Keratinocyte (primary cell): ENCODE measurements around the gene SCGB1D1. TPM values are rescaled to one million over a fixed set of nuclear protein-coding genes. Genes with fewer than 3 reads are reported as not detected.
"Not testable (repeated sequence)": the region's sequence is repeated elsewhere in the genome, so short reads cannot be mapped to it uniquely, and the experiment has no call there.

ENCODE experiments used
- DNase-seq: peaks from one replicate; pipeline ENCODE4 v3.0.0-alpha.2; 2011; ENCODE audit warnings: low read depth, missing footprints, low spot score
- FAIRE-seq: peaks from 2 replicates; lab custom pipeline; 2011; peaks lifted over from hg19 to GRCh38; lab: Jason Lieb, UNC
- H2AFZ ChIP-seq: 2 replicates; pipeline ENCODE4 v1.6.0; 2012; ENCODE audit warnings: low read length, control low read depth, inconsistent platforms; ENCODE audit not compliant: control insufficient read depth
- H3K27ac ChIP-seq: 2 replicates; pipeline ENCODE4 v1.5.1; 2011; ENCODE audit warnings: low read length; ENCODE audit not compliant: control insufficient read depth, insufficient read depth
- H3K27me3 ChIP-seq: 3 replicates; pipeline ENCODE4 v1.6.0; 2011; ENCODE audit warnings: low read length; ENCODE audit not compliant: control insufficient read depth, insufficient read depth; ENCODE audit errors: extremely low read depth
- H3K36me3 ChIP-seq, 2 experiments: 2 replicates in 1 of 2; 3 replicates in 1 of 2; pipeline ENCODE4 v1.5.1; 2011; ENCODE audit warnings: low read length in 2 of 2, mild to moderate bottlenecking in 1 of 2; ENCODE audit not compliant: control insufficient read depth in 2 of 2, insufficient read depth in 2 of 2; ENCODE audit errors: extremely low read depth in 1 of 2
- H3K4me1 ChIP-seq: 3 replicates; pipeline ENCODE4 v1.5.1; 2011; ENCODE audit warnings: low read length; ENCODE audit not compliant: control insufficient read depth, insufficient read depth; ENCODE audit errors: extremely low read depth
- H3K4me2 ChIP-seq: 3 replicates; pipeline ENCODE4 v1.6.0; 2011; ENCODE audit warnings: low read depth, low read length; ENCODE audit not compliant: control insufficient read depth, insufficient read depth; ENCODE audit errors: extremely low read depth
- H3K4me3 ChIP-seq, 3 experiments: fragments of 200-600 bp in 1 of 3; sonication (generic) in 1 of 3; 2 replicates in 2 of 3; 3 replicates in 1 of 3; pipeline ENCODE4 v1.5.1; 2011 to 2016; ENCODE audit warnings: low read length in 3 of 3, mild to moderate bottlenecking in 3 of 3, control low read depth in 2 of 3, inconsistent platforms in 1 of 3, low read depth in 1 of 3, mixed read lengths in 1 of 3, mixed run types in 1 of 3, moderate library complexity in 1 of 3; ENCODE audit not compliant: control insufficient read depth in 2 of 3, insufficient read depth in 2 of 3; ENCODE audit errors: extremely low read depth in 1 of 3
- H3K79me2 ChIP-seq: 2 replicates; pipeline ENCODE4 v1.6.0; 2012; ENCODE audit warnings: low read length; ENCODE audit not compliant: control insufficient read depth, insufficient read depth
- H3K9ac ChIP-seq: 3 replicates; pipeline ENCODE4 v1.6.0; 2011; ENCODE audit warnings: low read length; ENCODE audit not compliant: control insufficient read depth, insufficient read depth; ENCODE audit errors: extremely low read depth
- H3K9me1 ChIP-seq: 3 replicates; pipeline ENCODE4 v1.6.0; 2011; ENCODE audit warnings: low read length; ENCODE audit not compliant: control insufficient read depth, insufficient read depth; ENCODE audit errors: extremely low read depth
- H3K9me3 ChIP-seq: 2 replicates; pipeline ENCODE4 v1.5.1; 2012; ENCODE audit warnings: low read depth, low read length; ENCODE audit not compliant: control insufficient read depth
- H4K20me1 ChIP-seq: 3 replicates; pipeline ENCODE4 v1.6.0; 2011; ENCODE audit warnings: low read length; ENCODE audit not compliant: control insufficient read depth, insufficient read depth; ENCODE audit errors: extremely low read depth
- EZH2 ChIP-seq: IDR thresholded peaks from one replicate; pipeline ENCODE4 v1.6.1; 2012; ENCODE audit warnings: inconsistent platforms, mild to moderate bottlenecking, low read length, moderate library complexity
- dilution Hi-C: fragments of 300-500 bp; cut with MboI; formaldehyde crosslinking; loops from one replicate; pipeline ENCODE4 v1.7.0; 2020; ENCODE audit warnings: low sequenced_read_pairs; ENCODE audit not compliant: extremely low pct_ligation_motif_present
- polyA plus RNA-seq, 5 experiments: library from polyadenylated mRNA; depleted of rRNA in 3 of 5; stranded (reverse) in 3 of 5; stranded (forward) in 1 of 5; unstranded in 1 of 5; fragments of >200 nt; gene quantifications; 1 replicate in 1 of 5; 2 replicates in 3 of 5; 3 replicates in 1 of 5; pipeline versions ENCODE4 v1.2.1 to v1.2.3, GENCODE V29; 2011 to 2012; ENCODE audit warnings: missing spikeins in 2 of 5, low read depth in 1 of 5, low replicate concordance in 1 of 5
- TF ChIP-seq, protein P1 (sequence below), 3 experiments: IDR thresholded peaks in 1 of 3; conservative IDR thresholded peaks in 1 of 3; optimal IDR thresholded peaks in 1 of 3; 2 replicates in 2 of 3; 3 replicates in 1 of 3; pipeline versions ENCODE3 to v1.5.1; 2011; ENCODE audit warnings: low read length in 3 of 3, mild to moderate bottlenecking in 3 of 3, moderate library complexity in 2 of 3, control low read depth in 1 of 3, inconsistent platforms in 1 of 3; ENCODE audit not compliant: insufficient read depth in 2 of 3; ENCODE audit errors: extremely low read depth in 1 of 3

Gene SCGB1D1
- polyA plus RNA-seq, 1 donor (not counting 4 experiments of a cell fraction or from before 2014, with no cell fraction given): not detected

DNA sequence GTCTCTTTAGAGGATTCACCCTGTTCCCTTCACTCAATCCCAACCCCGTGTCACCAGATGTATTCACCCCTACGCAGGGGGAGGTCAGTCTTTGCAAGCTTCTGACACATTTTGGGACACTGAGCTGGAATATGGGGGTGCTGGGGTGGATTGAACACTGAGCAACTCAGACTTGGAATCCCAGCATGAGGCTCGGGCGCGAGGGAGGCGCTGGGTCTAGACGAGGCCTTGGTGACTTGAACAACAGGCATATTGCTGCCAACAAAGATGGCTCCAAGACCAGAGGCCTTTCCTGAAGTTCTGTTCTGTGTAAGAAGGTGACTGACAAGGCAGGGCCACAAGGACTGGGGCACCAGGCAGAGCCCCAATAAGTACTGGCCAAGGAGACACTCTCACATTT lies 15.4 kb downstream of the SCGB1D1 start:
- DNase-seq (no peak), FAIRE-seq (no peak)
- H4K20me1 ChIP-seq: no peaks in the 10 kb centered on the region
- no peak overlapping the region for H3K4me3 ChIP-seq
- H3K9me1 ChIP-seq: no peaks in the 10 kb centered on the region
- no peak overlapping the region for H3K27ac ChIP-seq
- H3K9me3 ChIP-seq: no peaks in the 10 kb centered on the region
- no peak for TF ChIP-seq EZH2
- TF ChIP-seq, protein P1, sequence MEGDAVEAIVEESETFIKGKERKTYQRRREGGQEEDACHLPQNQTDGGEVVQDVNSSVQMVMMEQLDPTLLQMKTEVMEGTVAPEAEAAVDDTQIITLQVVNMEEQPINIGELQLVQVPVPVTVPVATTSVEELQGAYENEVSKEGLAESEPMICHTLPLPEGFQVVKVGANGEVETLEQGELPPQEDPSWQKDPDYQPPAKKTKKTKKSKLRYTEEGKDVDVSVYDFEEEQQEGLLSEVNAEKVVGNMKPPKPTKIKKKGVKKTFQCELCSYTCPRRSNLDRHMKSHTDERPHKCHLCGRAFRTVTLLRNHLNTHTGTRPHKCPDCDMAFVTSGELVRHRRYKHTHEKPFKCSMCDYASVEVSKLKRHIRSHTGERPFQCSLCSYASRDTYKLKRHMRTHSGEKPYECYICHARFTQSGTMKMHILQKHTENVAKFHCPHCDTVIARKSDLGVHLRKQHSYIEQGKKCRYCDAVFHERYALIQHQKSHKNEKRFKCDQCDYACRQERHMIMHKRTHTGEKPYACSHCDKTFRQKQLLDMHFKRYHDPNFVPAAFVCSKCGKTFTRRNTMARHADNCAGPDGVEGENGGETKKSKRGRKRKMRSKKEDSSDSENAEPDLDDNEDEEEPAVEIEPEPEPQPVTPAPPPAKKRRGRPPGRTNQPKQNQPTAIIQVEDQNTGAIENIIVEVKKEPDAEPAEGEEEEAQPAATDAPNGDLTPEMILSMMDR (optimal IDR thresholded peaks at IDR 0.05 in 1 of 3, IDR thresholded peaks at IDR 0.05 in 1 of 3, conservative IDR thresholded peaks at IDR 0.05 in 1 of 3; ENCODE audit: extremely low read depth in 1 of 3, insufficient read depth in 2 of 3, low read length in 3 of 3): no peak
- H3K79me2 ChIP-seq: no peaks in the 10 kb centered on the region
- no peaks in the 10 kb centered on the region for H3K4me1 ChIP-seq
- H3K4me2 ChIP-seq: no peak overlapping the region
- H3K9ac ChIP-seq: no peak overlapping the region
- peaks cover 3% of the 10 kb centered on the region for H3K27me3 ChIP-seq
- no peaks in the 10 kb centered on the region for H3K36me3 ChIP-seq
- dilution Hi-C loops: no loop called here
- no peak overlapping the region for H2AFZ ChIP-seq

- H3K9me3 ChIP-seq, dilution Hi-C loops: not testable (repeated sequence)
Observed at GRCh38 chr11:62206276-62207066, 16.5 kb downstream of the SCGB1D1 start.

DNA sequence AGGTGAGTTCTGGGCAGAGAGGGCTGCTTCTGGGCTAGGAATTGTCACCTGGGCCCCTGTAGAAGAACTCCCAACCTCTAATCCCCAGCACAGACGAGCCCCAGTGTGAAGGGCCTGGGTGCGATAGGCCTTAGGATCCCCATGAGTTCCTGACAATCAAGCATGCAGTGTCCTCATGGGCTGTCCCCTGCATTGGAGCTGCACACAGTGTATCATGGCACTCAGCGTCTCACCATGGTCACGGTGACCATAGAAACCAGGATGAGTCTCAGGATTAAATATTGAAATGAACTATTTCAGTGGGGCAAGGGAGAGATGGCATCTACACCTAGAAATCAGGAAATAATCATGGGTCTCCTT lies 18.7 kb downstream of the SCGB1D1 start:
- peaks cover 3% of the 10 kb centered on the region for H3K27me3 ChIP-seq
- no peak overlapping the region for H3K4me3 ChIP-seq
- H3K36me3 ChIP-seq: no peaks in the 10 kb centered on the region
- H3K9me3 ChIP-seq: no peaks in the 10 kb centered on the region
- no peaks in the 10 kb centered on the region for H3K9me1 ChIP-seq
- H3K4me1 ChIP-seq: no peaks in the 10 kb centered on the region
- no peaks in the 10 kb centered on the region for H4K20me1 ChIP-seq
- H3K27ac ChIP-seq: no peak overlapping the region
- no peak overlapping the region for H2AFZ ChIP-seq
- no peak overlapping the region for H3K4me2 ChIP-seq
- FAIRE-seq: no peak
- TF ChIP-seq EZH2: no peak
- TF ChIP-seq, protein P1 (optimal IDR thresholded peaks at IDR 0.05 in 1 of 3, IDR thresholded peaks at IDR 0.05 in 1 of 3, conservative IDR thresholded peaks at IDR 0.05 in 1 of 3; ENCODE audit: extremely low read depth in 1 of 3, insufficient read depth in 2 of 3, low read length in 3 of 3): no peak
- H3K79me2 ChIP-seq: no peaks in the 10 kb centered on the region
- DNase-seq: no peak
- no peak overlapping the region for H3K9ac ChIP-seq
- dilution Hi-C loops: no loop called here

More at GRCh38 chr11:62206276-62207066, 16.5 kb downstream of the SCGB1D1 start:
- H2AFZ ChIP-seq, H3K79me2 ChIP-seq, H3K27ac ChIP-seq, H3K9ac ChIP-seq, H3K4me1 ChIP-seq, H3K27me3 ChIP-seq, H3K4me3 ChIP-seq, H3K4me2 ChIP-seq, H3K9me1 ChIP-seq, H4K20me1 ChIP-seq, H3K36me3 ChIP-seq, DNase-seq, FAIRE-seq: not testable (repeated sequence)
